ENCODE results near the gene SEC22C. TPM values are rescaled to one million over a fixed set of nuclear protein-coding genes. Genes with fewer than 3 reads are reported as not detected.

Gene SEC22C, protein sequence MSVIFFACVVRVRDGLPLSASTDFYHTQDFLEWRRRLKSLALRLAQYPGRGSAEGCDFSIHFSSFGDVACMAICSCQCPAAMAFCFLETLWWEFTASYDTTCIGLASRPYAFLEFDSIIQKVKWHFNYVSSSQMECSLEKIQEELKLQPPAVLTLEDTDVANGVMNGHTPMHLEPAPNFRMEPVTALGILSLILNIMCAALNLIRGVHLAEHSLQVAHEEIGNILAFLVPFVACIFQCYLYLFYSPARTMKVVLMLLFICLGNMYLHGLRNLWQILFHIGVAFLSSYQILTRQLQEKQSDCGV
- total RNA-seq (60.4 and 86.0 TPM in 2 replicates), polyA plus RNA-seq (46.4 and 50.8 TPM in 2 replicates), polyA minus RNA-seq (ENCODE audit: low replicate concordance) (33.1 and 35.0 TPM in 2 replicates)
- 46.1 and 46.3 TPM in 2 replicates for polyA plus RNA-seq (2012)

DNA sequence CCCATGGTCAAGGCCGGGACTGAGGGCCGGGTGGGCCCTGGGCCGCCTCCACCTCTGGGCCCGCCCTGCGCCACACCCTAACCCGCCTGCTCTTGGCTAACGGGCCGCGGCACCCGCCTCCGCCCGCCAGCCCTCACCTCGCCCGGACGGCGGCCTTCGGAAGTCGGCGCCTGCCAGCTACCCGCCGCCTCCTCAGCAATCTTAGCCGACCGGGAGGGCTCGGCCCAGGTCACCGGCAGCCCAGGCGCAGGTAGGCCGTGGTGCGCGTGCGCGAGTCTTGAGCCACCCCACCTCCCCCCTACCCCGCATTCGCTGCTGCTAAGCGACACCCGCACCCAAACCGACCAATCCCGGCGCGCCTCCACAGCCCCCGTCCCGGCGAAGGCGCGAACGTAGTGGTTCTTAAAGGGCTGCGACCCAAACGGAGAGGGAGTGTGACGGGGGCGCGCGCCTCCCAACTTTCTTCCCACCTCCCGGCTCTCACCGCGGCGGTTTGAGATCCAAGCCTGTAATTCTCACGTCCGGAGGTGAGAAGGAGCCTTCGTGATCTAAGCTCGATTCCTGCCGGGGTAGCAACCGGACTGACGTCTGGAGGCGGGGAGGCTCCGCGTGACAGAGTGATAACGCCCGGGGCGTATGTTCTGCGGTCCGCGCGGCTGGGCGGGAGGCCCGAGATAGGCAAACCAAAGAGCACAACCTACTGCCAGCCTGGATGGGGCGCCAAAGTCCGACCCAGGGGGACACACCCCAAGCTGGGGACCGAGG, at the start of gene SEC22C:
Gene SEC22C (minus strand): TSS at position 259 of the 765 bp plus-strand sequence. CDS start 12,921 bp downstream, outside the sequence.
- peaks cover 7% of the 10 kb centered on the region for H3K4me1 ChIP-seq (ENCODE audit: control insufficient read depth, extremely low read depth, insufficient read depth, low read length)
- H3K27ac ChIP-seq (ENCODE audit: insufficient read depth, low read length): peak within 1 kb of the TSS; percentile 92
- no peaks in the 10 kb centered on the region for H3K36me3 ChIP-seq (ENCODE audit: control insufficient read depth, insufficient read depth, low read length)
- peak within 1 kb of the TSS; percentile 92 for H3K9ac ChIP-seq (ENCODE audit: insufficient read depth, low read length)
- no peaks in the 10 kb centered on the region for H3K27me3 ChIP-seq (ENCODE audit: control insufficient read depth, insufficient read depth, low read length)
- H2AFZ ChIP-seq (ENCODE audit: low read length): peak within 1 kb of the TSS; percentile 90
- H3K9me3 ChIP-seq (ENCODE audit: control insufficient read depth, insufficient read depth, low read depth, low read length): no peaks in the 10 kb centered on the region
- H3K4me2 ChIP-seq (ENCODE audit: extremely low read depth, insufficient read depth, low read length): peak within 1 kb of the TSS; percentile 84
- no peak for TF ChIP-seq EZH2 (IDR thresholded peaks at IDR 0.05; ENCODE audit: low read length, missing control alignments)
- TF ChIP-seq, protein P1, sequence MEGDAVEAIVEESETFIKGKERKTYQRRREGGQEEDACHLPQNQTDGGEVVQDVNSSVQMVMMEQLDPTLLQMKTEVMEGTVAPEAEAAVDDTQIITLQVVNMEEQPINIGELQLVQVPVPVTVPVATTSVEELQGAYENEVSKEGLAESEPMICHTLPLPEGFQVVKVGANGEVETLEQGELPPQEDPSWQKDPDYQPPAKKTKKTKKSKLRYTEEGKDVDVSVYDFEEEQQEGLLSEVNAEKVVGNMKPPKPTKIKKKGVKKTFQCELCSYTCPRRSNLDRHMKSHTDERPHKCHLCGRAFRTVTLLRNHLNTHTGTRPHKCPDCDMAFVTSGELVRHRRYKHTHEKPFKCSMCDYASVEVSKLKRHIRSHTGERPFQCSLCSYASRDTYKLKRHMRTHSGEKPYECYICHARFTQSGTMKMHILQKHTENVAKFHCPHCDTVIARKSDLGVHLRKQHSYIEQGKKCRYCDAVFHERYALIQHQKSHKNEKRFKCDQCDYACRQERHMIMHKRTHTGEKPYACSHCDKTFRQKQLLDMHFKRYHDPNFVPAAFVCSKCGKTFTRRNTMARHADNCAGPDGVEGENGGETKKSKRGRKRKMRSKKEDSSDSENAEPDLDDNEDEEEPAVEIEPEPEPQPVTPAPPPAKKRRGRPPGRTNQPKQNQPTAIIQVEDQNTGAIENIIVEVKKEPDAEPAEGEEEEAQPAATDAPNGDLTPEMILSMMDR (conservative IDR thresholded peaks at IDR 0.05 in 1 of 2, IDR thresholded peaks at IDR 0.05 in 1 of 2; ENCODE audit: low read depth in 1 of 2, low read length in 2 of 2): peak in 1 of 2 donors; percentile 27
- peak; percentile 88 to 89 for DNase-seq (ENCODE audit: low read depth in 2 of 2)
- peaks cover 28% of the 10 kb centered on the region for H3K79me2 ChIP-seq (ENCODE audit: control insufficient read depth, insufficient read depth, low read length)
- H4K20me1 ChIP-seq (ENCODE audit: control insufficient read depth, extremely low read depth, insufficient read depth, low read length): no peaks in the 10 kb centered on the region
- H3K4me3 ChIP-seq (replicated peaks in 1 of 4; ENCODE audit: control extremely low read depth in 1 of 4, insufficient read depth in 1 of 4, low read depth in 3 of 4, low read length in 4 of 4): peak within 1 kb of the TSS; percentile 88 to 92 (median 91)

DNA sequence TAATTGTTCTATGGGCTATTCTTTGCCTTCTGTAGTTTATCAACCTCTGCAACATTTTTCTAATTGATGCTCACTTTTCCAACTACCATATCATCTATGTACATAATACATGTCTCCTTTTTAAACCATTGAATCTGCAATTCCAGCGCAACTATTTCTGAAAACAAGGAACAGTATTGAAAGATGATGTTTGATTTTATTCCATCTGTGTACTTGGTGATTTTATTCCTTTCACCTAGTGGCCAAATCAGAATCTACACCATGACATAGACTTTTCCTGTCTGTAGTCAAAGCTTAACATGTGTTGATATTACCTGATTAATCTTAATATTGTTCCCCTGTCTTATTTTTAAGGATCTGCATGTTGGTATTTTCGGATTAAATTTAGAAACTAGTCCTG, 31.7 kb upstream of the SEC22C start:
- no peak overlapping the region for H3K27ac ChIP-seq (ENCODE audit: insufficient read depth, low read length)
- peaks cover 74% of the 10 kb centered on the region for H3K79me2 ChIP-seq (ENCODE audit: control insufficient read depth, insufficient read depth, low read length)
- H3K9me3 ChIP-seq (ENCODE audit: control insufficient read depth, insufficient read depth, low read depth, low read length): no peaks in the 10 kb centered on the region
- TF ChIP-seq, protein P1 (conservative IDR thresholded peaks at IDR 0.05 in 1 of 2, IDR thresholded peaks at IDR 0.05 in 1 of 2; ENCODE audit: low read depth in 1 of 2, low read length in 2 of 2): peak in 1 of 2 donors; percentile 44
- TF ChIP-seq EZH2 (IDR thresholded peaks at IDR 0.05; ENCODE audit: low read length, missing control alignments): no peak
- H3K27me3 ChIP-seq (ENCODE audit: control insufficient read depth, insufficient read depth, low read length): no peaks in the 10 kb centered on the region
- no peaks in the 10 kb centered on the region for H3K36me3 ChIP-seq (ENCODE audit: control insufficient read depth, insufficient read depth, low read length)
- H3K9ac ChIP-seq (ENCODE audit: insufficient read depth, low read length): no peak overlapping the region
- H2AFZ ChIP-seq (ENCODE audit: low read length): no peak overlapping the region
- H3K4me1 ChIP-seq (ENCODE audit: control insufficient read depth, extremely low read depth, insufficient read depth, low read length): no peaks in the 10 kb centered on the region
- no peak for DNase-seq (ENCODE audit: low read depth in 2 of 2)
- peaks cover 2% of the 10 kb centered on the region for H4K20me1 ChIP-seq (ENCODE audit: control insufficient read depth, extremely low read depth, insufficient read depth, low read length)
- no peak overlapping the region for H3K4me2 ChIP-seq (ENCODE audit: extremely low read depth, insufficient read depth, low read length)
- H3K4me3 ChIP-seq (replicated peaks in 1 of 4; ENCODE audit: control extremely low read depth in 1 of 4, insufficient read depth in 1 of 4, low read depth in 3 of 4, low read length in 4 of 4): no peak overlapping the region

DNA sequence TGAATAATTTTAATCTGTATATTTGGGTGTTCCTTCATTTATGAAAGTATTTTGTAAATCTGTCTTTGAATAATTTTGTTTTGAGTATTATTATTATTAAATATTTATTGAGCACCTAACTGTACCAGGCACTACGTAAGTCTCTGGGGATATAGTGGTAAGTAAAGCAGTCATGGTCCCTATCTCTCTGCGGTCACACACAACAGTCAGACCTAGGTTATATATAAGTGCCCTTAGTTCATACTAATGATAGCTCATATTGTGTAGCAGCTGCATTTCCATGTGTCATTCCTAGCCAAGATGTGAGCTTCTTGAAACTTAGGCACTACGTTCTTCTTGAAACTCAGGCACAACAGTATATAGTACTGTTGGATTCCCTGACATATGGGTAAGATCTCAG, 31.2 kb upstream of the SEC22C start:
- no peak overlapping the region for H3K4me3 ChIP-seq (replicated peaks in 1 of 4; ENCODE audit: control extremely low read depth in 1 of 4, insufficient read depth in 1 of 4, low read depth in 3 of 4, low read length in 4 of 4)
- H3K4me2 ChIP-seq (ENCODE audit: extremely low read depth, insufficient read depth, low read length): no peak overlapping the region
- H3K9me3 ChIP-seq (ENCODE audit: control insufficient read depth, insufficient read depth, low read depth, low read length): no peaks in the 10 kb centered on the region
- no peak overlapping the region for H3K9ac ChIP-seq (ENCODE audit: insufficient read depth, low read length)
- no peak for TF ChIP-seq EZH2 (IDR thresholded peaks at IDR 0.05; ENCODE audit: low read length, missing control alignments)
- TF ChIP-seq, protein P1 (conservative IDR thresholded peaks at IDR 0.05 in 1 of 2, IDR thresholded peaks at IDR 0.05 in 1 of 2; ENCODE audit: low read depth in 1 of 2, low read length in 2 of 2): no peak
- no peaks in the 10 kb centered on the region for H3K27me3 ChIP-seq (ENCODE audit: control insufficient read depth, insufficient read depth, low read length)
- no peaks in the 10 kb centered on the region for H3K4me1 ChIP-seq (ENCODE audit: control insufficient read depth, extremely low read depth, insufficient read depth, low read length)
- H3K27ac ChIP-seq (ENCODE audit: insufficient read depth, low read length): no peak overlapping the region
- H3K36me3 ChIP-seq (ENCODE audit: control insufficient read depth, insufficient read depth, low read length): no peaks in the 10 kb centered on the region
- no peak overlapping the region for H2AFZ ChIP-seq (ENCODE audit: low read length)
- H3K79me2 ChIP-seq (ENCODE audit: control insufficient read depth, insufficient read depth, low read length): peaks cover 79% of the 10 kb centered on the region
- DNase-seq (ENCODE audit: low read depth in 2 of 2): no peak
- peaks cover 2% of the 10 kb centered on the region for H4K20me1 ChIP-seq (ENCODE audit: control insufficient read depth, extremely low read depth, insufficient read depth, low read length)
